ENCODE measurements around the gene POMGNT1.
A peak's percentile ranks its signal among the peaks of the same experiment; 100 is the strongest.

Gene POMGNT1

DNA sequence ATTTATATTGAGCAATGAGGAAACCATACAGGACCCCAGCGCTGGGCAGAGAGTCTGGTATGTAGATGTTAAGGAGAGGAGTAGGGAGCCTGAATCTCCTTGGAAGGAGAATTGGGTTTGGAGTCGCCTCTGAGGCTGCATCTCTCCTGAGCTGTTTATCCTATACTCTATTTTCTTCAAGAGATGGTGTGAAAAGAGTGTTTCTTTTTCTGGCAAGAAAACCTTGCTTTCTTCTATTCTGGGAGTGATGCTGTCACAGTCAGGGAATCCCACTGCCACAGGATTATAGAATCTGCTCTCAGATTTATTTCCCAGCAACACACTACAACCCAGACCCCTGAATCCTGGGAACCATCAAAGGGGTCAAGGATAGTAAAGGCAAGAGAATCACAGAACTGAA is 8.2 kb upstream of the POMGNT1 start:
- peak overlapping the region; percentile 73 for H3K27ac ChIP-seq
- no peaks in the 10 kb centered on the region for H3K79me2 ChIP-seq
- H3K4me3 ChIP-seq (ENCODE audit: low read depth, low read length), result no peak overlapping the region
- H3K4me1 ChIP-seq, result peaks cover 4% of the 10 kb centered on the region
- H3K9ac ChIP-seq, result no peak overlapping the region
- no peaks in the 10 kb centered on the region for H3K9me3 ChIP-seq (ENCODE audit: control insufficient read depth, low read length)
- TF ChIP-seq, protein P1, sequence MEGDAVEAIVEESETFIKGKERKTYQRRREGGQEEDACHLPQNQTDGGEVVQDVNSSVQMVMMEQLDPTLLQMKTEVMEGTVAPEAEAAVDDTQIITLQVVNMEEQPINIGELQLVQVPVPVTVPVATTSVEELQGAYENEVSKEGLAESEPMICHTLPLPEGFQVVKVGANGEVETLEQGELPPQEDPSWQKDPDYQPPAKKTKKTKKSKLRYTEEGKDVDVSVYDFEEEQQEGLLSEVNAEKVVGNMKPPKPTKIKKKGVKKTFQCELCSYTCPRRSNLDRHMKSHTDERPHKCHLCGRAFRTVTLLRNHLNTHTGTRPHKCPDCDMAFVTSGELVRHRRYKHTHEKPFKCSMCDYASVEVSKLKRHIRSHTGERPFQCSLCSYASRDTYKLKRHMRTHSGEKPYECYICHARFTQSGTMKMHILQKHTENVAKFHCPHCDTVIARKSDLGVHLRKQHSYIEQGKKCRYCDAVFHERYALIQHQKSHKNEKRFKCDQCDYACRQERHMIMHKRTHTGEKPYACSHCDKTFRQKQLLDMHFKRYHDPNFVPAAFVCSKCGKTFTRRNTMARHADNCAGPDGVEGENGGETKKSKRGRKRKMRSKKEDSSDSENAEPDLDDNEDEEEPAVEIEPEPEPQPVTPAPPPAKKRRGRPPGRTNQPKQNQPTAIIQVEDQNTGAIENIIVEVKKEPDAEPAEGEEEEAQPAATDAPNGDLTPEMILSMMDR (IDR thresholded peaks at IDR 0.05), result no peak
- peak overlapping the region; percentile 43 for H3K4me2 ChIP-seq (ENCODE audit: low read length)
- no peaks in the 10 kb centered on the region for H3K36me3 ChIP-seq (ENCODE audit: control insufficient read depth, insufficient read depth, low read length)
- H3K27me3 ChIP-seq (ENCODE audit: control insufficient read depth, insufficient read depth, low read length), result no peaks in the 10 kb centered on the region
- no peak overlapping the region for H2AFZ ChIP-seq

DNA sequence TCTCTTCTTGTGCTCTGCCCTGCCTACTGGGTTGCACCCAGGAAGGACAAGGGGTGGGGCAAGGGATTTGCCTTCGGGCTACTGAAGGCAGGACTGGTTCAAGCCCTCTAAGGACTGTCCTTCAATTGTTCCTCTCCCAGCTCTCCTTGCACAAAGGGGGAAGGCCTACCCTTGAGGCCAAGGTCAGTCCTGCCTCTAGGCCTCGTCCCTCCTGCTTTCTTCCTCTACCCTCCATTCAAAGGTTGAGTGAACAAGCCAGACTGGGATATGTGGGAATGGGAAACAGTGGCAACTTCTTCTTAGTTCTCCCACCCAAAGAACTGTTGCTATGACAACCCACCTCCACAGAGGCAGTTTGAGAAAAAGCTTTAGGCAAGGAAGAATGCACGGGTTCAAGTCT is 7.6 kb upstream of the POMGNT1 start:
- Histone ChIP-seq H3K9me3 (ENCODE audit: control insufficient read depth, low read length) (no peaks in the 10 kb centered on the region), H3K4me2 (ENCODE audit: low read length) (peak overlapping the region; percentile 43), H3K4me1 (peaks cover 4% of the 10 kb centered on the region), H2AFZ (no peak overlapping the region), H3K27me3 (ENCODE audit: control insufficient read depth, insufficient read depth, low read length) (no peaks in the 10 kb centered on the region), H3K79me2 (no peaks in the 10 kb centered on the region), H3K36me3 (ENCODE audit: control insufficient read depth, insufficient read depth, low read length) (no peaks in the 10 kb centered on the region), H3K4me3 (ENCODE audit: low read depth, low read length) (no peak overlapping the region), H3K27ac (peak overlapping the region; percentile 73), H3K9ac (no peak overlapping the region)
- TF ChIP-seq, protein P1 (IDR thresholded peaks at IDR 0.05), result no peak

DNA sequence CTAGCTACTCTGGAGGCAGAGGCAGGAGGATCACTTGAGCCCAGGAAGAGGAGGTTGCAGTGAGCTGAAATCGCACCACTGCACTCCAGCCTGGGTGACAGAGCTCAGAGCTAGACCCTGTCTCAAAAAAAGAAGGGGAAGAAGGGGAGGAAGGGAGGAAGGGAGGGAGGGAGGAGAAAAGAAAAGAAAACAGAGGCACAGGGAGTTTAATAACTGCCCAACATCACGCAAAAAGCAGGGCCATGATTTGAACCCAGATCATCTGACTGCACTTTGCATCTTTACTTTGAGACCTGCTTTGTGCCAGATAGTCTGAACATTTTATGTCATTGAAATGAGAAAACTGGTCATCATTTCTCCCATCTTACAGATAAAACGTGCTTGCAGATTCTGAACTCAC is 6.9 kb upstream of the POMGNT1 start:
- H3K36me3 ChIP-seq (ENCODE audit: control insufficient read depth, insufficient read depth, low read length), result no peaks in the 10 kb centered on the region
- no peak overlapping the region for H2AFZ ChIP-seq
- no peak overlapping the region for H3K9ac ChIP-seq
- TF ChIP-seq, protein P1 (IDR thresholded peaks at IDR 0.05), result no peak
- H3K9me3 ChIP-seq (ENCODE audit: control insufficient read depth, low read length), result no peaks in the 10 kb centered on the region
- H3K4me3 ChIP-seq (ENCODE audit: low read depth, low read length), result no peak overlapping the region
- peaks cover 4% of the 10 kb centered on the region for H3K4me1 ChIP-seq
- peak overlapping the region; percentile 43 for H3K4me2 ChIP-seq (ENCODE audit: low read length)
- H3K27ac ChIP-seq, result peak overlapping the region; percentile 73
- no peaks in the 10 kb centered on the region for H3K27me3 ChIP-seq (ENCODE audit: control insufficient read depth, insufficient read depth, low read length)
- no peaks in the 10 kb centered on the region for H3K79me2 ChIP-seq

DNA sequence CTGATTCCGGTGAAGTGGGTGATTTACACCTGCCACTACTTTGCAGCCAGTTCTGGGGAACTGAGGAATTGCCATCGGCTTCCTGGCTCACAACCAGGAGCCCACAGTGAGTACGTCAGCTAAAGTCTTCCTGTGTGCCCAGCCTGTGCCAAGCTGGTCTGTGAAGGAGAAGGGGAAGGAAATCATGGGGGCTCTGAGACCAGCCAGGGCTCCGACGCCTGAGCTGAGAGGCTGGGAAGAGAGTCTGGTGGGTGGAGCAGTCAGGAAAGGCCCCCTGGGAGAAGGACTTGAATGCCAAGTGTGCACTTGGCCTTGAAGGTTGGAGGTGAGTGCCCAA is 6.1 kb upstream of the POMGNT1 start:
- Histone ChIP-seq H2AFZ (peak overlapping the region; percentile 60), H3K9ac (no peak overlapping the region), H3K4me1 (peaks cover 4% of the 10 kb centered on the region), H3K27me3 (ENCODE audit: control insufficient read depth, insufficient read depth, low read length) (no peaks in the 10 kb centered on the region), H3K27ac (peak overlapping the region; percentile 73), H3K4me2 (ENCODE audit: low read length) (peak overlapping the region; percentile 80), H3K79me2 (no peaks in the 10 kb centered on the region), H3K9me3 (ENCODE audit: control insufficient read depth, low read length) (no peaks in the 10 kb centered on the region), H3K36me3 (ENCODE audit: control insufficient read depth, insufficient read depth, low read length) (no peaks in the 10 kb centered on the region), H3K4me3 (ENCODE audit: low read depth, low read length) (peak overlapping the region; percentile 68)
- TF ChIP-seq, protein P1 (IDR thresholded peaks at IDR 0.05), result no peak

DNA sequence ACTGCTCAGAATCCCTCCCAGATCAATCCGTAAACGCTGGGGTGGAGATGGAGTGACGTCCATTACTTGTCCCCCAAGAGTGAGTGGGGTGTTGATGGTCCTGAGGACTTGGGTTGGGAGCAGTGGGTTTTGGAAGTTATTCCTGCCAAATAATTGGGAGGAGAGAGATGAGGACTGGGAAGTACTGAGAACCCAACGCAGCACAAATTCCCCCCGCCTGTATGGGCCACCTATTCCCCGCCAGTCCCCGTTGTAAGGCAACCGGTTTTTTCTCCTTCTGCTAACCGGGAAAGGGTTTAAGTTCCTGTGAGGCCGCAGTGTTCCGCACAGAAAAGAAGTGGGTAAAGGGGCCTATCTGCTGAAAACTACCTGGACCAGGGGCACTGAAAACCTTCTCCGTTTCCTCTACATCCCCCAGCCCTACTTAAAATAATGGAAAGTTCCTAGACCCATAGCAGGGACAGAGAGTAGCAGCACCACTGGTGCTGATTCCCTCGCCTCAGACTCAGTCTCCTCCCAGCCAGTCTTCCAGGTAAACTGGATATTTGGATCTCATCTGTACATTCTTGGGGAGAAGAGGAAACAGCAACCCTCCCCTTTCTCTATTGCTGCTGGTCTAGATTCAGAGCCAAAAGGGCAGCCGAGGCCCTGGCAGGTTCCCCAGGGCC is 5.6 kb upstream of the POMGNT1 start:
- Histone ChIP-seq H3K4me1 (peaks cover 4% of the 10 kb centered on the region), H3K27ac (peak overlapping the region; percentile 73), H3K36me3 (ENCODE audit: control insufficient read depth, insufficient read depth, low read length) (no peaks in the 10 kb centered on the region), H3K9ac (no peak overlapping the region), H3K9me3 (ENCODE audit: control insufficient read depth, low read length) (no peaks in the 10 kb centered on the region), H3K79me2 (no peaks in the 10 kb centered on the region), H3K4me3 (ENCODE audit: low read depth, low read length) (peak overlapping the region; percentile 68), H3K4me2 (ENCODE audit: low read length) (peak overlapping the region; percentile 80), H2AFZ (peak overlapping the region; percentile 69), H3K27me3 (ENCODE audit: control insufficient read depth, insufficient read depth, low read length) (no peaks in the 10 kb centered on the region)
- TF ChIP-seq, protein P1 (IDR thresholded peaks at IDR 0.05), result no peak
